PC-3 (cell line): ENCODE measurements around the gene VWA8. TPM values are rescaled to one million over a fixed set of nuclear protein-coding genes. Genes with fewer than 3 reads are reported as not detected.

Experiments used
- ATAC-seq: fragments of 200-7000 bp; cut with Tn5 transposase; 2 replicates; pipeline ENCODE4 v1.9.1; 2020; ENCODE audit warnings: mild to moderate bottlenecking, moderate library complexity
- BruUV-seq: library from RNA; stranded (reverse); fragments of 400-500 nt; replicated peaks from 2 replicates; lab custom pipeline; 2021; lab: Mats Ljungman, UMichigan
- CTCF ChIA-PET: fragments of 300-600 bp; sonication (Branson Sonifier 250); formaldehyde crosslinking; loops from one replicate; lab custom pipeline; 2022; ENCODE audit warnings: antibody characterized with exemption; lab: Charles Lee
- POLR2A ChIA-PET: fragments of 300-600 bp; sonication (Branson Sonifier 250); formaldehyde crosslinking; loops from one replicate; lab custom pipeline; 2022; ENCODE audit warnings: antibody characterized with exemption; ENCODE audit not compliant: unreplicated experiment; lab: Charles Lee
- DNase-seq: peaks from one replicate; pipeline ENCODE4 v3.0.0-alpha.2; 2015
- H2AFZ ChIP-seq: fragments of 300-600 bp; sonication (generic); 2 replicates; pipeline ENCODE4 v1.6.0; 2016; ENCODE audit warnings: antibody characterized with exemption, low read length
- H3F3A ChIP-seq: fragments of 300-600 bp; sonication (generic); one replicate; pipeline ENCODE4 v1.6.0; 2017; ENCODE audit warnings: antibody characterized with exemption, low read length, control low read depth, mild to moderate bottlenecking; ENCODE audit not compliant: unreplicated experiment
- H3K27ac ChIP-seq: fragments of 300-600 bp; sonication (generic); 2 replicates; pipeline ENCODE4 v1.5.1; 2016; ENCODE audit warnings: mild to moderate bottlenecking, low read length
- H3K27me3 ChIP-seq: fragments of 300-600 bp; sonication (generic); 2 replicates; pipeline ENCODE4 v1.6.1; 2016; ENCODE audit warnings: low read length, mixed read lengths
- H3K36me3 ChIP-seq: fragments of 300-600 bp; sonication (generic); 2 replicates; pipeline ENCODE4 v1.6.1; 2016; ENCODE audit warnings: low read depth, mixed run types, low read length, mixed read lengths
- H3K4me1 ChIP-seq: fragments of 300-600 bp; sonication (generic); 2 replicates; pipeline ENCODE4 v1.5.1; 2016; ENCODE audit warnings: low read length; ENCODE audit not compliant: insufficient read depth
- H3K4me2 ChIP-seq: fragments of 300-600 bp; sonication (generic); 2 replicates; pipeline ENCODE4 v1.6.0; 2016; ENCODE audit warnings: low read length
- H3K4me3 ChIP-seq: fragments of 300-600 bp; sonication (generic); 2 replicates; pipeline ENCODE4 v1.5.1; 2016; ENCODE audit warnings: mild to moderate bottlenecking, low read length, mixed read lengths
- H3K79me2 ChIP-seq: fragments of 300-600 bp; sonication (generic); 2 replicates; pipeline ENCODE4 v1.6.1; 2017; ENCODE audit warnings: low read length, mixed read lengths
- H3K9ac ChIP-seq: fragments of 300-600 bp; sonication (generic); 2 replicates; pipeline ENCODE4 v1.6.0; 2016; ENCODE audit warnings: mild to moderate bottlenecking, low read length
- H3K9me2 ChIP-seq: fragments of 300-600 bp; sonication (generic); replicated peaks from 2 replicates; pipeline ENCODE4 v1.6.1; 2016; ENCODE audit warnings: mixed run types, low read length, mixed read lengths
- H3K9me3 ChIP-seq: fragments of 300-600 bp; sonication (generic); 2 replicates; pipeline ENCODE4 v1.6.1; 2016; ENCODE audit warnings: low read length, mixed read lengths
- H4K20me1 ChIP-seq: fragments of 300-600 bp; sonication (generic); 2 replicates; pipeline ENCODE4 v1.6.1; 2016; ENCODE audit warnings: low read length, mixed read lengths
- EZH2 ChIP-seq: fragments of 300-600 bp; sonication (generic); IDR thresholded peaks from one replicate; pipeline ENCODE4 v1.6.1; 2017; ENCODE audit warnings: antibody characterized with exemption, mild to moderate bottlenecking, low read length; ENCODE audit not compliant: unreplicated experiment
- EZH2phosphoT487 ChIP-seq: fragments of 300-600 bp; sonication (generic); IDR thresholded peaks from 2 replicates; pipeline ENCODE4 v1.6.1; 2018; ENCODE audit warnings: mild to moderate bottlenecking, antibody characterized with exemption, low read length, borderline replicate concordance
- intact Hi-C: fragments of 100-400 bp; cut with micrococcal nuclease; formaldehyde crosslinking; loops from 2 replicates; pipeline ENCODE4 v1.9.0; 2023
- total RNA-seq: library from RNA; depleted of rRNA; stranded (reverse); fragments of >200 nt; gene quantifications from 2 replicates; pipeline ENCODE4 v1.2.3, GENCODE V29; 2014
- TF ChIP-seq, protein P1 (sequence below): fragments of 300-600 bp; sonication (generic); conservative IDR thresholded peaks from 2 replicates; pipeline ENCODE4 v1.5.1; 2017; ENCODE audit warnings: antibody characterized with exemption, low read depth, mild to moderate bottlenecking, low read length

VWA8 gene
- total RNA-seq, 1 experiment from 2014 or later: 10.0 TPM

GRCh38 chr13:41722684-41723535, 238.0 kb downstream of the VWA8 start:
- no peaks in the 10 kb centered on the region for H4K20me1 ChIP-seq
- ATAC-seq: no peak
- no peak overlapping the region for H3K9ac ChIP-seq
- H3K27me3 ChIP-seq: no peaks in the 10 kb centered on the region
- intact Hi-C loops: no loop called here
- no peak overlapping the region for H3K4me2 ChIP-seq
- no peak overlapping the region for H2AFZ ChIP-seq
- H3K36me3 ChIP-seq: no peaks in the 10 kb centered on the region; the same call in 1 of the 2 replicates
- no peaks in the 10 kb centered on the region for H3K4me1 ChIP-seq
- no peak overlapping the region for H3K27ac ChIP-seq
- TF ChIP-seq, protein P1, sequence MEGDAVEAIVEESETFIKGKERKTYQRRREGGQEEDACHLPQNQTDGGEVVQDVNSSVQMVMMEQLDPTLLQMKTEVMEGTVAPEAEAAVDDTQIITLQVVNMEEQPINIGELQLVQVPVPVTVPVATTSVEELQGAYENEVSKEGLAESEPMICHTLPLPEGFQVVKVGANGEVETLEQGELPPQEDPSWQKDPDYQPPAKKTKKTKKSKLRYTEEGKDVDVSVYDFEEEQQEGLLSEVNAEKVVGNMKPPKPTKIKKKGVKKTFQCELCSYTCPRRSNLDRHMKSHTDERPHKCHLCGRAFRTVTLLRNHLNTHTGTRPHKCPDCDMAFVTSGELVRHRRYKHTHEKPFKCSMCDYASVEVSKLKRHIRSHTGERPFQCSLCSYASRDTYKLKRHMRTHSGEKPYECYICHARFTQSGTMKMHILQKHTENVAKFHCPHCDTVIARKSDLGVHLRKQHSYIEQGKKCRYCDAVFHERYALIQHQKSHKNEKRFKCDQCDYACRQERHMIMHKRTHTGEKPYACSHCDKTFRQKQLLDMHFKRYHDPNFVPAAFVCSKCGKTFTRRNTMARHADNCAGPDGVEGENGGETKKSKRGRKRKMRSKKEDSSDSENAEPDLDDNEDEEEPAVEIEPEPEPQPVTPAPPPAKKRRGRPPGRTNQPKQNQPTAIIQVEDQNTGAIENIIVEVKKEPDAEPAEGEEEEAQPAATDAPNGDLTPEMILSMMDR: no peak
- TF ChIP-seq EZH2 (no peak), EZH2phosphoT487 (no peak)
- POLR2A ChIA-PET: no interaction called here
- BruUV-seq: no TSS peak
- H3K4me3 ChIP-seq: no peak overlapping the region
- H3K79me2 ChIP-seq: no peaks in the 10 kb centered on the region
- CTCF ChIA-PET: no interaction called here
- H3K9me3 ChIP-seq: no peaks in the 10 kb centered on the region
- H3F3A ChIP-seq: no peaks in the 10 kb centered on the region
- H3K9me2 ChIP-seq: no peaks in the 10 kb centered on the region
- DNase-seq: no peak

DNA sequence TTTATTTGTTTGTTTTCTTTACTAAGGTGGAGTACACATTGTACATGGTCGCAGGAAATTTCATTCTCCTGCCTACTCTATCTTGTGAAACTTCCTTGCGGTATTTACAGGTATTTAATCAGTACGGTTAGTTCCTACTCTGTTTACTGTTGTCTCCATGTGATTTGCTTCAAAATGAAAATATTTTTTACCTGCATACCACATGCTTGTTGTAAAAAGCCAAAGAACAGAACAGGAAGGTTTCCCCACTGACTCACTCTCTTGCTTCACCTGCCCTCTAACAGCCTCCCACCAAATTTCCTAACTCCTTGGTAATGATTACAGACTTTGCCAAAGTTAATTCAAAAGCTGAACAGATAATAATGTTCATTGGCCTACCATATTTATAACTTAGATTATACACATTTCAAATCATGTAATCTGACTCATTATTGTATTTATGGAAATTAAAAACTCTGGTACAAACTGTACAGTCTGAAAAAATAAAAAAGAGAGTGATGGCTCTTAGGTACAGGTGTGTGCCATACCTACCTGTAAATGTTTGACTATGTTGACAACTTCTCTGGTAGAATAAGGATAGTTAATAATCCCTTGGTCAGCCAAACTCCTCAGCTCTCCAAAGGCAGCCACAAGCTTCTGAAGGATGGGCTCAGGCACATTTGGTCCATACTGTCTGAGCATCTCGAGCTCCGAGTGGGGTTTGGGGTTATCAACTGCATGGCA, 239.9 kb downstream of the VWA8 start:
- no peaks in the 10 kb centered on the region; the same call in 1 of the 2 replicates for H3K36me3 ChIP-seq
- H3K27ac ChIP-seq: no peak overlapping the region
- DNase-seq (peak; percentile 1), ATAC-seq (no peak)
- H3K9ac ChIP-seq: no peak overlapping the region
- no peaks in the 10 kb centered on the region for H3K9me2 ChIP-seq
- ChIA-PET CTCF (no interaction called here), POLR2A (no interaction called here)
- H3K4me2 ChIP-seq: no peak overlapping the region
- H3F3A ChIP-seq: no peaks in the 10 kb centered on the region
- no peak for TF ChIP-seq EZH2
- TF ChIP-seq, protein P1: no peak
- no peak for TF ChIP-seq EZH2phosphoT487
- no peak overlapping the region for H2AFZ ChIP-seq
- no peaks in the 10 kb centered on the region for H4K20me1 ChIP-seq
- H3K4me1 ChIP-seq: no peaks in the 10 kb centered on the region
- no peak overlapping the region for H3K4me3 ChIP-seq
- no peaks in the 10 kb centered on the region for H3K27me3 ChIP-seq
- intact Hi-C loops: no loop called here
- BruUV-seq: no TSS peak
- no peaks in the 10 kb centered on the region for H3K79me2 ChIP-seq
- no peaks in the 10 kb centered on the region for H3K9me3 ChIP-seq
